H1 (cell line): ENCODE results near the gene ZNF385B. TPM values are rescaled to one million over a fixed set of nuclear protein-coding genes. Genes with fewer than 3 reads are reported as not detected.

Experiments used
- CTCF ChIA-PET: fragments of 300-600 bp; sonication (Branson Sonifier 250); formaldehyde crosslinking; loops from one replicate; lab custom pipeline; 2021; ENCODE audit not compliant: partially characterized antibody; lab: Charles Lee
- POLR2A ChIA-PET: fragments of 300-600 bp; sonication (Branson Sonifier 250); formaldehyde crosslinking; loops from one replicate; lab custom pipeline; 2021; ENCODE audit warnings: inconsistent platforms; ENCODE audit not compliant: partially characterized antibody; lab: Charles Lee
- DNase-seq, 2 experiments: peaks; one replicate each; pipeline versions ENCODE4 v3.0.0 to v3.0.0-alpha.2; 2010 to 2022; ENCODE audit warnings: low spot score in 2 of 2, low read depth in 1 of 2, mixed read lengths in 1 of 2
- FAIRE-seq: peaks from 2 replicates; lab custom pipeline; 2011; peaks lifted over from hg19 to GRCh38; lab: Jason Lieb, UNC
- H2AFZ ChIP-seq: 2 replicates; pipeline ENCODE4 v1.8.1; 2012; ENCODE audit warnings: low read length, inconsistent platforms
- H2AK5ac ChIP-seq: 2 replicates; pipeline ENCODE4 v1.6.1; 2013; ENCODE audit warnings: low read depth, low read length
- H2BK120ac ChIP-seq: replicated peaks from 2 replicates; pipeline ENCODE3; 2013; ENCODE audit warnings: low read depth, low read length, inconsistent platforms
- H2BK12ac ChIP-seq: 2 replicates; pipeline ENCODE4 v1.6.1; 2013; ENCODE audit warnings: low read depth, low read length
- H2BK15ac ChIP-seq: 2 replicates; pipeline ENCODE4 v1.6.1; 2013; ENCODE audit warnings: low read length
- H2BK20ac ChIP-seq: 2 replicates; pipeline ENCODE4 v1.6.1; 2013; ENCODE audit warnings: low read length
- H2BK5ac ChIP-seq: 2 replicates; pipeline ENCODE4 v1.6.1; 2013; ENCODE audit warnings: low read depth, low read length
- H3K14ac ChIP-seq: 2 replicates; pipeline ENCODE4 v1.6.1; 2013; ENCODE audit warnings: inconsistent platforms; ENCODE audit not compliant: insufficient read length
- H3K18ac ChIP-seq: 2 replicates; pipeline ENCODE4 v1.6.1; 2013; ENCODE audit warnings: low read length; ENCODE audit errors: extremely low read depth
- H3K23ac ChIP-seq: 2 replicates; pipeline ENCODE4 v1.6.1; 2013; ENCODE audit warnings: inconsistent platforms; ENCODE audit not compliant: insufficient read length
- H3K23me2 ChIP-seq: 2 replicates; pipeline ENCODE4 v1.6.1; 2013; ENCODE audit warnings: low read depth, low read length
- H3K27ac ChIP-seq: 2 replicates; pipeline ENCODE4 v1.6.1; 2011; ENCODE audit warnings: low read depth, low read length, inconsistent platforms
- H3K27me3 ChIP-seq, 4 experiments: replicated peaks in 1 of 4; 1 replicate in 1 of 4; 2 replicates in 3 of 4; pipeline versions ENCODE4 v1.6.1 to v1.8.1; 2011 to 2013; ENCODE audit warnings: low read length in 3 of 4, mild to moderate bottlenecking in 3 of 4, inconsistent platforms in 2 of 4, mixed read lengths in 2 of 4, moderate library complexity in 1 of 4; ENCODE audit not compliant: control insufficient read depth in 3 of 4, insufficient read depth in 3 of 4; ENCODE audit errors: extremely low read depth in 1 of 4
- H3K36me3 ChIP-seq, 4 experiments: 2 replicates each; pipeline versions ENCODE4 v1.6.1 to v1.8.1; 2011 to 2013; ENCODE audit warnings: mild to moderate bottlenecking in 4 of 4, low read length in 3 of 4, moderate library complexity in 2 of 4, control low read depth in 1 of 4, inconsistent platforms in 1 of 4; ENCODE audit not compliant: insufficient read depth in 4 of 4, control insufficient read depth in 2 of 4
- H3K4ac ChIP-seq: replicated peaks from 2 replicates; pipeline ENCODE3; 2013; ENCODE audit warnings: low read length, low read depth, mixed read lengths, inconsistent platforms; ENCODE audit not compliant: insufficient read length
- H3K4me1 ChIP-seq, 4 experiments: replicated peaks in 1 of 4; 1 replicate in 1 of 4; 2 replicates in 3 of 4; pipeline versions ENCODE4 v1.6.1 to v1.8.1; 2011 to 2013; ENCODE audit warnings: low read length in 3 of 4, inconsistent platforms in 2 of 4, mixed read lengths in 1 of 4; ENCODE audit not compliant: insufficient read depth in 4 of 4, control insufficient read depth in 3 of 4
- H3K4me2 ChIP-seq, 2 experiments: 2 replicates each; pipeline versions ENCODE4 v1.6.1 to v1.8.1; 2011 to 2013; ENCODE audit warnings: low read depth in 2 of 2, low read length in 2 of 2, control low read depth in 1 of 2, inconsistent platforms in 1 of 2, mild to moderate bottlenecking in 1 of 2; ENCODE audit not compliant: insufficient read depth in 1 of 2
- H3K4me3 ChIP-seq, 4 experiments: fragments of 200-600, 300-600 bp in 1 of 4; sonication (generic), shearing (Covaris generic), sonication (Bioruptor Twin) in 1 of 4; 2 replicates each; pipeline versions ENCODE4 v1.5.1 to v1.8.1; 2011 to 2016; ENCODE audit warnings: low read length in 4 of 4, low read depth in 3 of 4, control low read depth in 2 of 4, inconsistent platforms in 2 of 4, mild to moderate bottlenecking in 2 of 4, mixed read lengths in 1 of 4, moderate library complexity in 1 of 4; ENCODE audit not compliant: insufficient read depth in 2 of 4; ENCODE audit errors: extremely low read depth in 1 of 4
- H3K56ac ChIP-seq: replicated peaks from 2 replicates; pipeline ENCODE3; 2013; ENCODE audit warnings: low read depth, mild to moderate bottlenecking, mixed read lengths, low read length, inconsistent platforms; ENCODE audit not compliant: insufficient read length
- H3K79me1 ChIP-seq: 2 replicates; pipeline ENCODE4 v1.6.1; 2013; ENCODE audit warnings: low read depth, low read length, control low read depth
- H3K79me2 ChIP-seq, 2 experiments: 2 replicates each; pipeline versions ENCODE4 v1.6.1 to v1.8.1; 2012 to 2013; ENCODE audit warnings: low read length in 2 of 2, mild to moderate bottlenecking in 2 of 2, inconsistent platforms in 1 of 2; ENCODE audit not compliant: insufficient read depth in 2 of 2, control insufficient read depth in 1 of 2
- H3K9ac ChIP-seq, 4 experiments: replicated peaks in 1 of 4; 1 replicate in 1 of 4; 2 replicates in 3 of 4; pipeline versions ENCODE4 v1.6.1 to v1.8.1; 2011 to 2013; ENCODE audit warnings: low read depth in 3 of 4, low read length in 3 of 4, control low read depth in 2 of 4, mild to moderate bottlenecking in 2 of 4, moderate library complexity in 2 of 4, inconsistent platforms in 1 of 4; ENCODE audit errors: extremely low read depth in 1 of 4
- H3K9me3 ChIP-seq, 2 experiments: 2 replicates each; pipeline versions ENCODE4 v1.6.1 to v1.8.1; 2012 to 2013; ENCODE audit warnings: mild to moderate bottlenecking in 2 of 2, moderate library complexity in 2 of 2, control low read depth in 1 of 2, inconsistent platforms in 1 of 2, low read depth in 1 of 2, low read length in 1 of 2, mixed read lengths in 1 of 2; ENCODE audit not compliant: insufficient read depth in 2 of 2
- H4K20me1 ChIP-seq, 2 experiments: replicated peaks in 1 of 2; 2 replicates each; pipeline versions ENCODE3 to v1.8.1; 2011 to 2013; ENCODE audit warnings: inconsistent platforms in 2 of 2, low read length in 2 of 2, mild to moderate bottlenecking in 1 of 2; ENCODE audit not compliant: insufficient read depth in 2 of 2, control insufficient read depth in 1 of 2
- H4K5ac ChIP-seq: 2 replicates; pipeline ENCODE4 v1.6.1; 2013; ENCODE audit warnings: low read length, low read depth, mixed read lengths, inconsistent platforms; ENCODE audit not compliant: insufficient read length
- H4K8ac ChIP-seq: 2 replicates; pipeline ENCODE4 v1.8.0; 2013; ENCODE audit warnings: mild to moderate bottlenecking, moderate library complexity, low read length, inconsistent platforms; ENCODE audit not compliant: insufficient read depth; ENCODE audit errors: extremely low read depth
- H4K91ac ChIP-seq: replicated peaks from 2 replicates; pipeline ENCODE3; 2013; ENCODE audit warnings: low read length, mixed read lengths, inconsistent platforms; ENCODE audit not compliant: insufficient read length
- BACH1 ChIP-seq: IDR thresholded peaks from 2 replicates; pipeline ENCODE4 v1.6.1; 2012; ENCODE audit warnings: low read length, improper control_type of control experiment
- BCL11A ChIP-seq, 2 experiments: IDR thresholded peaks; one replicate each; pipeline ENCODE4 v1.6.1; 2011; ENCODE audit warnings: low read depth in 2 of 2, low read length in 2 of 2, mild to moderate bottlenecking in 2 of 2
- BRCA1 ChIP-seq: IDR thresholded peaks from 2 replicates; pipeline ENCODE4 v1.6.1; 2012; ENCODE audit warnings: low read depth, low read length, improper control_type of control experiment
- EP300 ChIP-seq, 2 experiments: IDR thresholded peaks; 1 replicate in 1 of 2; 2 replicates in 1 of 2; pipeline ENCODE4 v1.6.1; 2011 to 2012; ENCODE audit warnings: low read depth in 2 of 2, low read length in 2 of 2, mild to moderate bottlenecking in 2 of 2, borderline replicate concordance in 1 of 2, inconsistent platforms in 1 of 2, moderate library complexity in 1 of 2
- HDAC2 ChIP-seq, 2 experiments: fragments of 300-600 bp in 1 of 2; sonication (generic) in 1 of 2; IDR thresholded peaks; 2 replicates each; pipeline ENCODE4 v1.6.1; 2011 to 2012; ENCODE audit warnings: low read depth in 2 of 2, low read length in 2 of 2, mild to moderate bottlenecking in 2 of 2, moderate library complexity in 2 of 2, borderline replicate concordance in 1 of 2, inconsistent platforms in 1 of 2
- JUN ChIP-seq: IDR thresholded peaks from 2 replicates; pipeline ENCODE4 v1.6.1; 2011; ENCODE audit warnings: low read depth, mild to moderate bottlenecking, improper control_type of control experiment, low read length
- KDM5A ChIP-seq: fragments of 200-600 bp; IDR thresholded peaks from 2 replicates; pipeline ENCODE4 v1.7.1; 2012; ENCODE audit warnings: mild to moderate bottlenecking, low read length, inconsistent platforms, mixed read lengths
- RBBP5 ChIP-seq: IDR thresholded peaks from 2 replicates; pipeline ENCODE4 v1.7.1; 2012; ENCODE audit warnings: low read depth, mild to moderate bottlenecking, inconsistent platforms, low read length, moderate library complexity, borderline replicate concordance
- SAP30 ChIP-seq: fragments of 300-600 bp; sonication (generic); IDR thresholded peaks from 2 replicates; pipeline ENCODE4 v1.7.1; 2012; ENCODE audit warnings: low read length, moderate library complexity, mild to moderate bottlenecking, inconsistent platforms; ENCODE audit not compliant: insufficient read depth, insufficient replicate concordance
- SIN3A ChIP-seq, 2 experiments: IDR thresholded peaks in 1 of 2; conservative IDR thresholded peaks in 1 of 2; 2 replicates each; pipeline ENCODE4 v1.6.1; 2011 to 2012; ENCODE audit warnings: low read length in 2 of 2, improper control_type of control experiment in 1 of 2, low read depth in 1 of 2, mild to moderate bottlenecking in 1 of 2
- SP4 ChIP-seq: IDR thresholded peaks from 2 replicates; pipeline ENCODE4 v1.6.1; 2012; ENCODE audit warnings: low read length, inconsistent platforms
- SUZ12 ChIP-seq: fragments of 200-600 bp; sonication (generic); IDR thresholded peaks from 2 replicates; pipeline ENCODE4 v1.6.1; 2012; ENCODE audit warnings: mild to moderate bottlenecking, inconsistent platforms, low read length, moderate library complexity, mixed read lengths
- TAF7 ChIP-seq: optimal IDR thresholded peaks from 2 replicates; pipeline ENCODE3; 2011; ENCODE audit warnings: low read depth, mild to moderate bottlenecking, inconsistent platforms, low read length, moderate library complexity, borderline replicate concordance
- YY1 ChIP-seq: IDR thresholded peaks from 2 replicates; pipeline ENCODE4 v1.6.1; 2011; ENCODE audit warnings: low read depth, mild to moderate bottlenecking, low read length
- WGBS, 2 experiments: shearing (Covaris generic) in 1 of 2; methylation state at CpG; one replicate each; pipeline versions ENCODE4 v1.1.6 to v1.1.7; 2013 to 2015; ENCODE audit warnings: low lambda C conversion rate in 2 of 2, mixed read lengths in 2 of 2, inconsistent platforms in 1 of 2, low coverage in 1 of 2, missing lambda C conversion rate in 1 of 2; ENCODE audit not compliant: insufficient replicate concordance in 2 of 2, insufficient coverage in 1 of 2, insufficient read length in 1 of 2; ENCODE audit errors: extremely low coverage in 1 of 2, missing lambda C conversion rate in 1 of 2; 5-methylcytosine and 5-hydroxymethylcytosine counted together
- polyA plus RNA-seq, 7 experiments: library from polyadenylated mRNA; depleted of rRNA in 3 of 7; stranded (reverse) in 5 of 7; unstranded in 2 of 7; fragments of >200 nt in 5 of 7; fragments of 200-250 nt in 2 of 7; gene quantifications; 1 replicate in 5 of 7; 2 replicates in 1 of 7; 4 replicates in 1 of 7; pipeline versions ENCODE4 v1.2.1 to v1.2.3, GENCODE V29; 2011 to 2013; ENCODE audit warnings: missing spikeins in 2 of 7, mixed read lengths in 2 of 7
- total RNA-seq: library from RNA; stranded (reverse); fragmentation: NEBNext Ultra II Directional; extraction: Animal tissue kit (Norgen Biotek cat#: 25700); gene quantifications from 2 replicates; pipeline ENCODE4 v1.2.1, GENCODE V29; 2021

Gene ZNF385B
- total and polyA plus RNA-seq, 2 of the 8 experiments (the other 6 are each of a cell fraction or from before 2014, with no cell fraction given), result 1.1 to 3.7 TPM

GRCh38 chr2:179435566-179435965 lies 425.8 kb downstream of the ZNF385B start:
- Histone ChIP-seq H3K9ac (no peak overlapping the region), H2BK12ac (no peak overlapping the region), H2AFZ (no peak overlapping the region), H3K4me1 (peaks cover 0 to 2% (median 0%) of the 10 kb centered on the region in 4 experiments; a peak in 1 of 7 replicates), H2BK120ac (no peak overlapping the region), H2BK15ac (no peak overlapping the region), H3K79me1 (no peaks in the 10 kb centered on the region), H2AK5ac (no peak overlapping the region), H3K23ac (no peak overlapping the region), H3K14ac (no peak overlapping the region), H4K5ac (no peak overlapping the region), H3K4me2 (no peak overlapping the region), H3K27ac (no peak overlapping the region), H2BK20ac (no peak overlapping the region), H3K9me3 (no peaks in the 10 kb centered on the region), H3K27me3 (no peaks in the 10 kb centered on the region), H4K8ac (no peak overlapping the region), H3K56ac (no peak overlapping the region), H3K79me2 (no peaks in the 10 kb centered on the region), H3K23me2 (no peaks in the 10 kb centered on the region), H4K20me1 (no peaks in the 10 kb centered on the region), H3K18ac (no peak overlapping the region), H4K91ac (no peak overlapping the region), H3K4ac (no peak overlapping the region), H2BK5ac (no peak overlapping the region), H3K4me3 (no peak overlapping the region), H3K36me3 (no peaks in the 10 kb centered on the region)
- ChIA-PET POLR2A (interaction anchor here (0.7 kb wide), 1 partner anchor 350 kb away, joined by 3 read pairs; no protein-coding TSS in a partner anchor), CTCF (interaction anchor here (1.2 to 4.7 kb wide), 5 partner anchors 8 to 501 kb away, joined by 3 to 34 read pairs (median 6); no protein-coding TSS in a partner anchor)
- DNase-seq (no peak), FAIRE-seq (no peak)
- 59% methylated on average over 2 of the region's 2 CpGs; no CpG with 5 or more reads in 1 of the 2 experiments for WGBS, 2 experiments
- TF ChIP-seq SUZ12, result no peak
- no peak for TF ChIP-seq KDM5A
- TF ChIP-seq TAF7, result no peak
- TF ChIP-seq JUN, result no peak
- TF ChIP-seq EP300 (IDR thresholded peaks at IDR 0.05; ENCODE audit: borderline replicate concordance in 1 of 2, low read depth in 2 of 2, low read length in 2 of 2), result no peak
- TF ChIP-seq BACH1, result no peak
- TF ChIP-seq SP4, result no peak
- no peak for TF ChIP-seq BCL11A (IDR thresholded peaks at IDR 0.05; ENCODE audit: low read depth in 2 of 2, low read length in 2 of 2)
- TF ChIP-seq BRCA1, result no peak
- no peak for TF ChIP-seq HDAC2 (IDR thresholded peaks at IDR 0.05; ENCODE audit: borderline replicate concordance in 1 of 2, low read depth in 2 of 2, low read length in 2 of 2)
- no peak for TF ChIP-seq RBBP5
- TF ChIP-seq SAP30, result no peak
- no peak for TF ChIP-seq YY1
- TF ChIP-seq SIN3A (conservative IDR thresholded peaks at IDR 0.05 in 1 of 2, IDR thresholded peaks at IDR 0.05 in 1 of 2; ENCODE audit: low read depth in 1 of 2, low read length in 2 of 2), result no peak
